GM21423 (cell line): ENCODE data around the gene CCDC182.

Experiments used
- ATAC-seq: cut with Tn5 transposase; IDR thresholded peaks from one replicate; pipeline ENCODE4 v1.9.1; 2021; ENCODE audit warnings: mild to moderate bottlenecking, moderate library complexity; ENCODE audit not compliant: unreplicated experiment

The CCDC182 gene

GRCh38 chr17:57758654-57759053, 13.6 kb upstream of the CCDC182 start:
- no peak for ATAC-seq

- ATAC-seq, result no peak
These were observed 12.6 kb upstream of the CCDC182 start for GRCh38 chr17:57757735-57758134.

GRCh38 chr17:57756951-57757350, 11.9 kb upstream of the CCDC182 start:
- ATAC-seq, result no peak

DNA sequence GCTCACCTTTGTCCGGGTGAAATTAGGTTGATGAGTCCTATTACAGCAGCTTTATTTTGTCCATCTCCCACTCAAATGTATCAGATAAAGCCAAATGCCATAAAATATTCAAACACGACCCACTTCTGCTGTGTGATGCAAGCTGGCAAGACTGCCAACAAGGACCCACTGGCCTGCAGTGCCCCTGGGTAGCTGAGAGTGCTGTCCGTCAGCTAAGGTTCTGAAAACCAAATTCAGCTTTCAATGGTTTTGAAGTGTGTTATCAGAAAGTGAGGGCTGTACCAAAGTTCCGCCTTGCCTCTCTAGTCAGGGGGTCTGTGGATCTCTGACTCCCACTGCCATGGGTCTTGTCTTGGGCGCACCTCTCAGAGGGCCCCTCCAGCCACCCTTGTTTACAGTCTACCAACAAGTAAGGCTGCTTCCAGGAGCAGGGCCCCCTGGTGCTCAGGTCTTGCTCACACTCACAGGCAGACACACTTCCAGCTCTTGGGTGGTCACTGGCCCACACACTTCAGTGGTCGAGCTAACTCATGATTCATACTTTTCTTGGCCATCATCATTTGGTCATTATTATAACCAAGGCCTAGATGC, 10.5 kb upstream of the CCDC182 start:
- no peak for ATAC-seq

GRCh38 chr17:57752031-57752905, 7.2 kb upstream of the CCDC182 start:
- ATAC-seq, result no peak

DNA sequence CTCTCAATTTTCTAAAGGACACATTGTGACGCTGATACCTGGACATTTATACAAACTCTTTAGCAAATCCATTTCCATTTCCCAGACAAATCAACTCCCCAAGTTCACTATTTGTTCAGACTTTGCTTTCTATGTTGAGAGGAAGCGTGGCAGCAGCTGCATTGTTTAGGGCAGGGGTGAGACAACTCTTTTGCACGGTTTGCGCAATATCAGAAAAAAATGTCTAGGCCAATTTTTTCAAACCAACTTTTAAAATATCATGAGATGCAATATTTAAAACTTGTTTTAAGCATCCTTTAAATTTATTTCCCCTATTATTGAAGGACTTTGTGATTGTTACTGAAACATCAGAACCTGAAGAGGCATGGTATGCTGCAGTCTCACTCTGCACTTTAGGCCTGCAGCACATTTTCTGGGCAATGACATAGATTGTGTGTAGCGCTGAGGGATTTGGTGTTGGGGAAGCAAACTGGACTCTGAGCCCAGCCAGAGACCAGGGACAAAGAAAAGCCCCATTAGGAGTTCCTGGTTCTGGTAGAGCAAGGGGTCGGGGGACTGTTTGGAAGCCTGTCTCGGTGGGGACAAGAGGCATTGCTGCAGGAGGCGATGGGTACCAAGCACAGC, 6.4 kb upstream of the CCDC182 start:
- ATAC-seq, result no peak

DNA sequence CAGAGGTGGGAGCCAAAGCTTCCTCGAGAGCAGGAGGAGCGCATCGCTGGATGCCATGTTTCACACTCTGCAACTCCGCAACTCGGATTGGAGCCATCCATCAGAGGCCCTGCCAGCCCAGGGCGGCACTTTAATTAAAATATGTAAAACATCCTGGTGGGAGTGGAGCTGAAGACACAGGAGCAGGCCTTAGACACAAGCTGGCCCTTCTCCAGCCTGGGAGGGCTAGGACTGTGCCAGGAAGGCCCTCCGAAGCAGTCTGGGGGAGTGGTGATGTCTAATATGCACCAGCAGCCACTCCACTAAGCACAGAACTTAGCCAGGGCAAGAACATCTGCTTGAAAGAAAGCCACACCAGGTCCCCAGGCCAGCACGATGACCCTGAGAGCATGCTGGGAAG, 5.8 kb upstream of the CCDC182 start:
- no peak for ATAC-seq

DNA sequence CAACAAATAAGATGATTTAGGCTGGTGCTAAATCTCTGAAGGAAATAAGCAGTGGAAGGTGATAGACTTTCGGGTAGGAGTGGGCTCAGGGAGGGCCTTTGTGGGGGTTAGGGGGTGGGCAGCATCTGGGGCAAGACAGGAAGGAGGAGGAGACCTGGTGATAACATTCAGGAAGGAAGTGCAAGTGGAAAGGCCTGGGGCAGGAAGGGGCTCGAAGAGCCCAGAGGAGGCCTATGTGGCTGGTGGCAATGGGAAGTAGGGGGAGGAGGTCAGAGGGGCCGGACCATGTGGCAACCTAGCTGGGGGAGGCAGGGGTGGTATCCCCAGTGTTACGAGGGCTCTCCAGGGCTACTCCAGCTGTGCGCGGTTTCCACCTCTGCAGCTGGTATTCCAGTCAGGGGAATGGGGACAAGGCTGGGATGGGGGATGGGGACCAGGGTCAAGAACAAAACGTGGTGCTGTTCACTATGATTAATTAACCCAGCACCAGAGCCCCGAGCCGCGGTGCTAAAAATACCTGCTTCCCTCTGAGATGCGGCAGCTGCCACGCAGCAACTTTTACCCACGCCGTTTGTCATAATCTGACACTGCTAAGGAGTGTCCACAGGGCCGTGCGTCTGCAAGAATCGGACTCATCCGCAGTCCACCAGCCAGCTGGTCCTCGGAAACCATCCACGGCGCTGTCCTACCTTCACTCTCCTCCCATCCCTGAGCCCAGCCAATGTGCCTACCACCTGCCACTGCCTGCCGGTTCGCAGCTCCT, 5.2 kb upstream of the CCDC182 start:
- ATAC-seq, result no peak

- no peak for ATAC-seq
These were observed 4.6 kb upstream of the CCDC182 start for GRCh38 chr17:57749701-57750100.

DNA sequence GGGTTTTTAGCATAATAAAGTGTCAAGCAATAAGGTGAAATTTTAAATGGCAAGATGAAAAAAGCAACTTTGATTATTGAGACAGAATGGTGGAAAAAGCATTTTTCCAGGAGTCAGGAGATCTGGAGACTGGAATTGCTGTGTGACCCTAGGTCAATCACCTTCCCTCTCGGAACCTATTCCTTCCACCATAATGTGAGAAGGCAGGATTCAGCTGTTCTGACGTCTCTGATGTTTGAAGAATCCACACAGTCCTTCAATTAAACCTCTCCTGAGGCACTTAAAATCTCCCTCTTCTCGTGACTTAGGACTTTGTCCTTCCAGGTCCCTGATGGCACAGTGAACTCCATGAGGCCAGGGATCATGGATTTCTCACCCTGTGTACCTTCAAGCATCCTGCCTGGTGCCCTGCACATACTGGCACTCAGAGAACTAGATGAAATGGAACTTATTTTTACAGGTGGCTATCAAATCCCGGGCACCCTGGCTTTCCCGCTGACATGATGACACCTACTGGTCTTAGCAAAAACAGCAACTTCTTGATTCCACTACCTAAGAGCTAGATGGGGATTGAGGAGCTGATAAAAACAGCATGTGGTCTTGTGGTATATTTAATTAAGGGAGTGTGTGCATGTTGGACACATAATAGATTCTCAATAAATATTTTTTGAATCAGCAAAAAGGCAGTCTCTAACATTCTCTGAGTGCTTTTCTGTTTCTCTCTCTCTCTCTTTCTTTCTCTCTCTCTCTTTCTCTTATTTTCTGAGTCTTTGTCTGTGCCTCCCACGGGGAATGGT, 2.3 kb upstream of the CCDC182 start:
- ATAC-seq, result no peak

DNA sequence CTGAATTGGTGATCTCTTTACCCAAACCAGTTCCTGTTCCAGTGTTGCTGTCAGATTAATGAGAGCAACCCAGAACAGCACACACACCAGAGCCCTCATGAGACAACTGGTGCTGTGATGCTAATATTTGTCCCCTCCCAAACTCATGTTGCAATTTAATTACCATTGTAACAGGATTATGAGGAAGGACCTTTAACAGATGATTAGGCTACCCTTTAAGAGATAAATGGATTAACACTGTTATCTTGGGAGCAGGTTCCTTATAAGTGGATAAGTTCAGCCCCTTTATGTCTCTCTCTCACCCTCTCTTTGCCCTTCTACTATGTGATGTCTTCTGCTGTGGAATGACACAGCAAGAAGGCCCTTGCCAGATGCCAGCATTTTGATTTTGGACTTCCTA, 1.1 kb upstream of the CCDC182 start:
- ATAC-seq, result no peak

DNA sequence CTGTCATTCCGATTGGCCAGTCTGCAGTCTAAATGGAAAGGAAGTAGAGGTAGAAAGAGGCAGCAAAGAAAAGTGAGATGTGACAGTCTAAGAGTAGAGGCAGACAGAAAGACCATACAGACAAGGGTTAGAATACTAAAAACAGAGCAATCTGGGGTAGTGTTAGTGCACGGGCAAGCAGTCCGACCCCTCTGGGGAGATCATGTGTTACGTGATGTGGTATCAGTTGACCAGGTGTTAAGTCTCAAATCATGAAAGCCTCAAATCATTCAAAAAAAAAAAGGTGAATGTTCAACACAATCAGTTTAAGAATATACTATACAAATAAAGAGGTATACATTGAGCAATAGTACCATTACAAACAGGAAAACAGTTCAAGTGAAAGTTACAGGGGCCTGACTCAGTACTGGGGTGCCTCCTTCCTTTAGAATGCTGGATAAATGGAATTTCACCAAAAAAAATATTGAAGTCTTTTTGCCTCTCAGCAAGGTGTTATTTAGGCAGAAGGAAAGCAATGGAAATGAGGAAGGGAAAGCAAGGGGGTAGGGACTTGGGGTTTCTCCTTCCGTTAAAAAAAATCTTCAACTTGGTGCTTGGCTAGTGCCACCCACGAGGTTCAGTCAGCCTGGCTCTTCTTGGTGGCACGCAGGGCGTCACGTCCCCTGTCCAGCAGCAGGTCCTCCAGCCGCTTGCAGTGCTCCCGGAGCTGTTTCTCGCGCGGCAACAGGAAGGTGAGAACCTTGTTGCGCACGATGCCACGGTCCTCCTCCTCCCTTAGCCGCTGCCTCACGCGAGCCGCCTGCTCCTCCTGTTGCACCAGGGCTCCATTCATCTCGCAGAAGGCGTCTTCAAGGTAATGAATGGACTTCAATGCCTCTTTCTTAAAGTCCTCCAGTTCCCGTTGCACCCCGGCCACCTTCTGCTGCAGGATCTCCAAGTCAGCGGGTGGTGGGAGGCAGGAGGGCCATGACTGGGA, 616 bp downstream of the CCDC182 start:
- no peak for ATAC-seq

- no peak for ATAC-seq
These were observed 4.9 kb downstream of the CCDC182 start for GRCh38 chr17:57740235-57740528.

- no peak for ATAC-seq
These were observed 5.5 kb downstream of the CCDC182 start for GRCh38 chr17:57739402-57740234.

DNA sequence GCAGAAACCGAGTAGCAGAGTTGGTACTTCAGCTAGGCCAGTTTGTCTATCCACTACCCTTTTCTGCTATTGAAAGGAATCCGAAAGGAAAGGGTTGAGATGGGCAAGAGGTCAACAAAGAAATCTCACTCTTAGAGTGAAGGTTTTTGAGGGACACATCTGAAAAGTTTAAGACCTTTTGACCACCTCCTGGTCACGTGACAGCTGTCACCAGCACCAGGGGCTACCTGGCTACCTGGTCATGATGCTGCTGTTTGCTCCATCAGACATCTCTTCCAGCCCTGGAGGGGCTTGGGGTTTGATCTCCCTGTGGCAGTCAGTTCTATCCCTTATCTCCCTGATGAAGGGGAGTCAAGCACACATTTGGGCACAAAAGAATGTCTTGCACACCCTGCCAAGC, 7.6 kb downstream of the CCDC182 start:
- no peak for ATAC-seq

GRCh38 chr17:57735707-57736106, 9.4 kb downstream of the CCDC182 start:
- no peak for ATAC-seq

DNA sequence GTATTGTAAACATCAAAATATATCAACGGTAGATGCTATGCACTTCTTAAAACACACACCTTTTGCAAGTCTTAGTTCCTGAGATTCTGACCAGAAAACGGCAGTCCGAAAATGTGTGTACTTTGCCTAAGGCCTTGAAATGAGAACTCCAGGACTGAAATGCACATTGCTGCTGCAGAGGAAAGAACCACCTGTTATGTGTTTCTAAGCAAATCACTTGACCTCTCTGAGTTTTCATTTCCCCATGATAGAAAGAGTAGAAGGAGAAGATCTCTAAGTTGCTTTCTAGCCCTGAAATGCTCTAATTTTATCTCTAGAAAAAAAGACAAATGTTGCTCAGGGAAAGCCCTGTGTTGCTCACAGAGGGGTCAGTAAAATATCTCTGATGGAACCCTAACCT, 9.9 kb downstream of the CCDC182 start:
- no peak for ATAC-seq

GRCh38 chr17:57733085-57733484, 12.0 kb downstream of the CCDC182 start:
- no peak for ATAC-seq

DNA sequence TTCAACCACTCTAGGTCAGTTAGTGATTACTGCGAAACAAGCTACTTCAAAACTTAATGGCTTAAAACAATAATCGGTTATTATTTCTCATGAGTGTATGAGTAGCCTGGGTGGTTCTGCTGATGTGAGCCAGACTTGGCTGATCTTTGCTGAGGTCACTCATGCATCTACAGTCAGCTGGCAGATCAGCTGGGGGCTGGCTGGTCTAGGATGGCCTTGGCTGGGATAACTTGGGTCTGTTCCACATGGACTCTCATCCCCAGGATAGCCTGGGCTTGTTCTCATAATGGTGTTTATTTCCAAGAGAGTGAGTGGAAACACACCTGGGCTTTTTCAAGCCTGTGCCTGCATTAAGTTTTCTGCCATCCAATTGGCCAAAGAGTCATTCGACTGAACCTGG, 13.0 kb downstream of the CCDC182 start:
- no peak for ATAC-seq
